ENCODE results near the gene ZNF592.
"Not testable (repeated sequence)": the region's sequence is repeated elsewhere in the genome, so short reads cannot be mapped to it uniquely, and the experiment has no call there.

The ZNF592 gene

DNA sequence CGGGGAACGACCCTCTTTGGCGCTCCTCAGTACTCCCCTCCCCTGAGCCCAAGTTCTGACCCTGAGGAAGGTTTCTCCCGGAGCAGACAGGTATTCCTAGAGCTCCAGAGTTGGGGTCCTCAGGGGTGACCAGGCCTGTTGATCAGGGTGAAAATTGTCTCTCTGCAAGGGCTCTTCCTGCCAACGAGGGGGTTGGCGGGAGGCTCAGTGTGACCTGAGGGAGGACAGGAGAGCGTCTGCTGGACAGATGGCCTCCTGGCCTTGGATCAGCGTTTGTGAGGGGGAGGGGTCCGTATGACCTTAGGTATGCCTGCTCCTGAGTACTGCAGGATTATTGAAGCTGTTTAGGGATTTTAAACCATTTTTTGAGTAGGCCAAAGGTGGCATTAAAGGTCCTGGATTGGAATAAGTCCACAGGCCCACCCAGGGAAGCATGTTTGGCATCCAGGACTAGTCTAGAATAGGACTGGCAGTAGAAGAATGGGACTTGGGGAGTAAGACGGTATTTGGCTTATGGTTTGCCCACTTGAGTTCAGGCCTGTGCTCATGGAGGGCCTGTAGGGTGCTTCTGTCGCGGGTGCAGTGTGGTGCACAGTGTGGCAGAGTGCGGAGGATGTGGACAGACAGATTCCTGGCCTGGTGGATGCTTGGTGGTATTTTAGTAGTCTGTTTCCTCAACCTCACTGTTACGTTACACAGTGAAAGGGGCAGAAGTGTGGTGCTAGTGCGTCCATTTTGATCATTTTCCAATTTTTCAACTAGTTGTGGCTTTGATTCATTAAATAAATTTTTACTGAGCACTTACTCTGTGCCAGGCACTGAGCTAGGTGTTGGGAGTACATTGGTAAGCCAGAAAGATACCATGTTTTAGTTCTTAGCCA lies 959 bp downstream of the ZNF592 start:
- peak; percentile 28 for DNase-seq (ENCODE audit: low spot score)

DNA sequence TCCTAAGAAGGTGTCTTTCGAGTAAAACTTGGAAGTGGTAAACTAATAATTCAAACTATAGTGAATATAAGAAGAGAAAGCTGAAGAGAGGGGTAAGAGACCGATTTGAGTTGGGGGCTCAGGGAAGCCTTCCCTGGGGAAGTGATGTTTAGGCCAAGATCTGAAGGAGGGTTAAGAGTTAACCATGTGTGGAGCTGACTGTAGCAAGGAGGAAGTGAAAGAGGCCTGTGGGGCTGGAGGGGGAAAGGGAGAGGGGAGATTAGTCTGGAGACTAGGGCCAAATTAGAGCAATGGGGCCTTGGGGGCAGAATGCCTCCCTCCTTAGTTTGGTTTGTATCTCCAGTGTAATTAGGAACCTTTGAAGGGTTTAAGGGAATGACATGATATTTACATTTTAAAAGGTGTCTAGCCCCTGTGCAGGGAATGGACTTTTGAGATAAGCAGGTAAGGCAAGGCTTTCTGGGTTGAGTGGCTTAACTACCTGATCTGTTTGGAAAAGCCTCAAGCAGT lies 2.2 kb downstream of the ZNF592 start:
- peak; percentile 63 for DNase-seq (ENCODE audit: low spot score)
- TF ChIP-seq, protein P1, sequence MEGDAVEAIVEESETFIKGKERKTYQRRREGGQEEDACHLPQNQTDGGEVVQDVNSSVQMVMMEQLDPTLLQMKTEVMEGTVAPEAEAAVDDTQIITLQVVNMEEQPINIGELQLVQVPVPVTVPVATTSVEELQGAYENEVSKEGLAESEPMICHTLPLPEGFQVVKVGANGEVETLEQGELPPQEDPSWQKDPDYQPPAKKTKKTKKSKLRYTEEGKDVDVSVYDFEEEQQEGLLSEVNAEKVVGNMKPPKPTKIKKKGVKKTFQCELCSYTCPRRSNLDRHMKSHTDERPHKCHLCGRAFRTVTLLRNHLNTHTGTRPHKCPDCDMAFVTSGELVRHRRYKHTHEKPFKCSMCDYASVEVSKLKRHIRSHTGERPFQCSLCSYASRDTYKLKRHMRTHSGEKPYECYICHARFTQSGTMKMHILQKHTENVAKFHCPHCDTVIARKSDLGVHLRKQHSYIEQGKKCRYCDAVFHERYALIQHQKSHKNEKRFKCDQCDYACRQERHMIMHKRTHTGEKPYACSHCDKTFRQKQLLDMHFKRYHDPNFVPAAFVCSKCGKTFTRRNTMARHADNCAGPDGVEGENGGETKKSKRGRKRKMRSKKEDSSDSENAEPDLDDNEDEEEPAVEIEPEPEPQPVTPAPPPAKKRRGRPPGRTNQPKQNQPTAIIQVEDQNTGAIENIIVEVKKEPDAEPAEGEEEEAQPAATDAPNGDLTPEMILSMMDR (IDR thresholded peaks at IDR 0.05; ENCODE audit: extremely low read depth, missing control alignments) = no peak

More for the DNA sequence above, 959 bp downstream of the ZNF592 start:
- TF ChIP-seq, protein P1 (IDR thresholded peaks at IDR 0.05; ENCODE audit: extremely low read depth, missing control alignments) = no peak

DNA sequence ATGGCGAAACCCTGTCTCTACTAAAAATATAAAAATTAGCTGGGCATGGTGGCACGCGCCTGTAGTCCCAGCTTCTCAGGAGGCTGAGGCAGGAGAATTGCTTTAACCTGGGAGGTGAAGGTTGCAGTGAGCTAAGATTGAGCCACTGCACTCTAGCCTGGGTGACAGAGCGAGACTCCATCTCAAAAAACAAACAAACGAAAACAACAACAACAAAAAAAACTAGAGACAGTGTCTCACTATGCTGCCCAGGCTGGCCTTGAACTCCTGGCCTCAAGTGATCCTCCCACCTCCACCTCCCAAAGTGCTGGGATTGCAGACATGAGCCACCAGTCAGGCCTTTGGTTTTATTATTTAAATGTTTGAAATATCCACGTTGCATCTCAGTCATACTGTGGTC lies 3.3 kb downstream of the ZNF592 start:
- DNase-seq (ENCODE audit: low spot score) = not testable (repeated sequence)

DNA sequence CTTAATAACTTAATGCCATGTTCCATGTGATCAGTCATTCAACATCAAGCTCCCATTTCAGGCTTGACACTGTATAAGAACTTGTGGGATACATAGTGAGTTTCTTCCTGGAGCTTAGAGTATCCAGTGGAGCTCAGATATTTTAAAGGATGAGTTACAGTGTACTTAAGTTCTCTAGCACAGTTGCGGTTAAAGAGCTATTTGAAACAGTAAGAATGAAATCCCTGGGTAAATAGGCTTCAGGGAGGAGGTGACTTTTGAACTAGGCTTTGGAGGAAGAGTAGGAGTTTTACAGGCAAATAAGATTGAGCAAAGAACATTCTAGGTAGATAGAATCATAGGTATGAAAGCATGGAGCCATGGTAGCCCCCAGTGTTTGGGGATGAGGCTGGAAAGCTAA lies 3.8 kb downstream of the ZNF592 start:
- no peak for DNase-seq (ENCODE audit: low spot score)

DNA sequence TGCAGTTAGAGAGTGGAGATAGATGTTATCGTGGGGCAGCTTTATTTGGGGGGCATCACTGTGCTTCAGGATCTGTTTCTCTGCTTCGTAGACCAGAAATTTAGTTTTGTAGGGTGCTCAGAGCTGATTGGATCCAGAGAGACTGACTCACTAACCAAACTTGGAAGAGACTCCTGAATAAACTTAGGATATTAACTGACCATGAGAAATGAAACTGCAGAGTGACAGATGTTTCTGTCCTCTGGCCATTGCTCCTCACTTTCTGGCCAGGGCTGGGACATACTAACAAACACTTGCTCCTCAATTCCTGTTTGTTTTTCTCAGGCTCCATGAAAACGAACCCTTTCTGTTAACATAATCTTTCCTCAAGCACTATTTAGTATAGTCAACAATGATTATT lies 4.3 kb downstream of the ZNF592 start:
- TF ChIP-seq, protein P1 (IDR thresholded peaks at IDR 0.05; ENCODE audit: extremely low read depth, missing control alignments) = no peak
- no peak for DNase-seq (ENCODE audit: low spot score)

More for the DNA sequence above, 3.8 kb downstream of the ZNF592 start:
- TF ChIP-seq, protein P1 (IDR thresholded peaks at IDR 0.05; ENCODE audit: extremely low read depth, missing control alignments) = no peak

DNA sequence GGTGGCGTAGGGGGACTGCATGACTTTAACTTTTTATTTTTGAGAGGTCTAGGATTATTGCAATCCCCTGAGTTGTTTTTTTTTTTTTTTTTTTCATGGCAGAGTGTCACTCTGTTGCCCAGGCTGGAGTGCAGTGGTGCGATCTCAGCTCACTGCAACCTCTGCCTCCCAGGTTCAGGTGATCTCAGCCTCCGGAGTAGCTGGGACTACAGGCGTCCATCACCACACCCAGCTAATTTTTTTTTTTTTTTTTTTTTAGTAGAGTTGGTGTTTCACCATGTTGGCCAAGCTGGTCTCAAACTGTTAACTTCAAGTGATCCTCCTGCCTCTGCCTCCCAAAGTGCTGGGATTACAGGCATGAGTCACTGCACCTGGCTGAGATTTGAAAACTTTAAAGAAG lies 6.5 kb downstream of the ZNF592 start:
- not testable (repeated sequence) for DNase-seq (ENCODE audit: low spot score)

DNA sequence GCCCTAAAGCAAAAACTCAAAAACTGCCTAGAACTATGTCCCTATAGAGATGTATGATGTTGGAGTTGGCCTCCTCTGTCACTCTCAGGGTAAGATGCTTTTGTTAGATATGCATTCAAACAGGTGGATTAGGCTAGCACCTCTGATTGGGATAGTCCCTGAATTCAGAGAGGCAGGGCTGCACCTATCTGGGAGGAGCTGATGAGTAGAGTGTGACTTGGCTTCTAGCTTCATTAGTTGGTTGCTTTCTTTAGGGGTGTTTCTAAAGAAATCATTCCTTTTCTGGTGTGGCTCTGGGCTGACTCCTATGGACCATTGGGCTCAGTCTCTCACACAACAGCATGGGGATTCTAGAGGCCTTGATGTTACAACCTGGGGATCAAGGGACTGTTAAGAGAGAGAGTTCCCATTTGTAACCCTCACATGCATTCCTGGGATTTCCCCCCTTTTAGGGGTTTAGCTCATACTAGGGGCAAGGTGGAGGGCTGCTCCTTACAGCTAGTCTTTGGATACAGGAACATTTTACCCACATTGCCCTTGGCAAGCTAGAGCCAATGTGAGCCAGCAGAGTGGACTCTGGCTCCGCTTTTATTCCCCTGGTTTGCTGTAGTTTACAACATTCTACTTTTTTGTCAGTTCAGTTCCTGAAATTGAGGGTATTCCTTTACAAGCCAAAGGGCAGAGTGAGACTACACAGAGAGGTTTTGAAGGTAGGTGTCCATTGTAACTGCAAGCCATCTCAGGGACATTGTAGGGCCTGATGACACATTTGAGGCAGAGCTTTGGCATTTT lies 7.5 kb downstream of the ZNF592 start:
- TF ChIP-seq, protein P1 (IDR thresholded peaks at IDR 0.05; ENCODE audit: extremely low read depth, missing control alignments) = no peak
- no peak for DNase-seq (ENCODE audit: low spot score)

DNA sequence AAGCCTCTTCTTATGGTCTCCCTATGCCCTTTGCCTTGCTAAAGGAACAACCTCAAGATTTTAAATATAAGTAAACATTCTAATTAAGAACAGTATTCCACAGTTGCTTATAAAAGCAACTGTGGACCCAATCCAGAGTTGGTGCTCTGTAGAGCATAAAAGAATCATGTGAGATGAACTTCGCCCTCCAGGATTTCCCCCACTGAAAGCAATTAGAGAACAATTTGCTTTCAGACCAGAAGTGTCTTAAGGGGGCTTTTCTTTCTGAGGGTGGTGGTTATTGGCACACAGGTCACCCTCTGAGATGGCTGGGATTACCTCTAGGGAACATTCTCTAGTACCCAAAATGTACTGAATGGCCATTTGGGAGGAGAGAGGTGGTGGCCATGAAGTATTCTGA lies 10.6 kb downstream of the ZNF592 start:
- TF ChIP-seq, protein P1 (IDR thresholded peaks at IDR 0.05; ENCODE audit: extremely low read depth, missing control alignments) = no peak
- no peak for DNase-seq (ENCODE audit: low spot score)
